MCF 10A (cell line): ENCODE measurements around the gene RCAN1. TPM values are rescaled to one million over a fixed set of nuclear protein-coding genes. Genes with fewer than 3 reads are reported as not detected.

ENCODE experiments used
- BruUV-seq: library from RNA; stranded (reverse); fragments of 400-500 nt; replicated peaks from 2 replicates; lab custom pipeline; 2021; lab: Mats Ljungman, UMichigan
- CTCF ChIA-PET: fragments of 300-600 bp; sonication (Branson Sonifier 250); formaldehyde crosslinking; extraction: SDS; loops from one replicate; lab custom pipeline; 2021; ENCODE audit warnings: antibody characterized with exemption, inconsistent platforms; lab: Yijun Ruan, JAX
- POLR2A ChIA-PET: fragments of 300-600, 350-650 bp; sonication (Branson Sonifier 250); formaldehyde crosslinking; extraction: SDS; loops from one replicate; lab custom pipeline; 2020; ENCODE audit warnings: antibody characterized with exemption, inconsistent platforms; lab: Yijun Ruan, JAX
- DNase-seq: peaks from one replicate; pipeline ENCODE4 v3.0.0-alpha.2; 2018; ENCODE audit not compliant: unreplicated experiment
- H3K27ac Mint-ChIP-seq: one replicate; pipeline ENCODE4 v1.8.0; 2022; ENCODE audit warnings: mild to moderate bottlenecking, low read depth, mixed read lengths; ENCODE audit not compliant: unreplicated experiment
- H3K27me3 Mint-ChIP-seq: one replicate; pipeline ENCODE4 v1.8.0; 2022; ENCODE audit warnings: mixed read lengths; ENCODE audit not compliant: insufficient read depth, unreplicated experiment
- H3K36me3 Mint-ChIP-seq: one replicate; pipeline ENCODE4 v1.8.0; 2022; ENCODE audit warnings: mild to moderate bottlenecking, moderate library complexity, mixed read lengths; ENCODE audit not compliant: insufficient read depth, unreplicated experiment
- H3K4me1 Mint-ChIP-seq: one replicate; pipeline ENCODE4 v1.8.0; 2022; ENCODE audit warnings: mixed read lengths; ENCODE audit not compliant: insufficient read depth, unreplicated experiment
- H3K4me3 Mint-ChIP-seq: one replicate; pipeline ENCODE4 v1.8.0; 2022; ENCODE audit warnings: mild to moderate bottlenecking, moderate library complexity, mixed read lengths; ENCODE audit not compliant: unreplicated experiment
- H3K9me3 Mint-ChIP-seq: one replicate; pipeline ENCODE4 v1.8.0; 2022; ENCODE audit warnings: mixed read lengths; ENCODE audit not compliant: unreplicated experiment
- intact Hi-C: fragments of 100-400 bp; cut with micrococcal nuclease; formaldehyde crosslinking; loops from 2 replicates; pipeline ENCODE4 v1.14.1; 2022
- total RNA-seq: library from RNA; stranded (reverse); gene quantifications from 2 replicates; pipeline ENCODE4 v1.2.3, GENCODE V29; 2022
- TF ChIP-seq, protein P1 (sequence below): fragments of 200-600 bp; IDR thresholded peaks from one replicate; pipeline ENCODE4 v1.8.0; 2022; ENCODE audit warnings: antibody characterized with exemption, mild to moderate bottlenecking; ENCODE audit not compliant: unreplicated experiment

Gene RCAN1
- total RNA-seq, 1 experiment from 2014 or later, result 11.9 TPM

DNA sequence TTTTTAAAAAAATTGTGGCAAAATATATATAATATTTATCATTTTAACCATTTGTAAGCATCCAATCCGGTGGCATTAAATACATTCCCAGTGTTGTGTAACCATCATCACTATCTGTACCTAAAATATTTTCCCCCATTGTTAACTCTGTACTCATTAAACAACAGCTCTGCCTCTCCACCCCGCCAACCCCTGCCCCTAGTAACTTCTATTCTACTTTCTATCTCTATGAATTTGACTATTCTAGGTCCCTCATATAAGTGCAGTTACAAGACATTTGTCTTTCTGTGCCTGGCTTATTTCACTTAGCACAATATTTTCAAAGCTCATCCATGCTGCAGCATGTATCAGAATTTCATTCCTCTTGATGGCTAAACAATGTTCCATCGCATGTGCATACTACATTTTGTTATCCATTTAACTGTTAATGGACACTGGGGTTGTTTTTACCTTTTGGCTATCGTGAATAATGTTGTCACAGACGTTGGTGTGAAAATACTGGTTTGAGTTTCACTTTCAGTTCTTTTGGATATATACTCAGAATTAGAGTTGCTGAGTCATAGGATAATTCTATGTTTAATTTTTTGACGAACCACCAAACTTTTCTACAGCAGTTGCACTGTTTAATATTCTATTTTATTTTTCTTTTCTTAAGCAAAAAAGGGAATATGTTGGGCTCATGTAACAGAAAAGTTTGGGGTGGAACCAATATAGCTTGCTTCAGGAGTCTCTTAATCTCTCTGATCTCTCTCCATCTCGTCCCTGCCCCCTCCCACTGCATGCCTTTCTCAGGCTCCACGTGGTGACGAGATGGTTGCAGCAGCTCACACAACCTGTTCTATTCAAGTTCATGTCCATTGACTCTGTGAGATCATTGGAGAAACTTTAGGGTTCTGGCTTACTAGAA, 25.2 kb upstream of the RCAN1 start:
- Mint-ChIP-seq H3K27ac (no peak overlapping the region), H3K36me3 (no peaks in the 10 kb centered on the region), H3K4me3 (no peak overlapping the region), H3K4me1 (peaks cover 9% of the 10 kb centered on the region), H3K9me3 (no peaks in the 10 kb centered on the region), H3K27me3 (peaks cover 13% of the 10 kb centered on the region)
- TF ChIP-seq, protein P1, sequence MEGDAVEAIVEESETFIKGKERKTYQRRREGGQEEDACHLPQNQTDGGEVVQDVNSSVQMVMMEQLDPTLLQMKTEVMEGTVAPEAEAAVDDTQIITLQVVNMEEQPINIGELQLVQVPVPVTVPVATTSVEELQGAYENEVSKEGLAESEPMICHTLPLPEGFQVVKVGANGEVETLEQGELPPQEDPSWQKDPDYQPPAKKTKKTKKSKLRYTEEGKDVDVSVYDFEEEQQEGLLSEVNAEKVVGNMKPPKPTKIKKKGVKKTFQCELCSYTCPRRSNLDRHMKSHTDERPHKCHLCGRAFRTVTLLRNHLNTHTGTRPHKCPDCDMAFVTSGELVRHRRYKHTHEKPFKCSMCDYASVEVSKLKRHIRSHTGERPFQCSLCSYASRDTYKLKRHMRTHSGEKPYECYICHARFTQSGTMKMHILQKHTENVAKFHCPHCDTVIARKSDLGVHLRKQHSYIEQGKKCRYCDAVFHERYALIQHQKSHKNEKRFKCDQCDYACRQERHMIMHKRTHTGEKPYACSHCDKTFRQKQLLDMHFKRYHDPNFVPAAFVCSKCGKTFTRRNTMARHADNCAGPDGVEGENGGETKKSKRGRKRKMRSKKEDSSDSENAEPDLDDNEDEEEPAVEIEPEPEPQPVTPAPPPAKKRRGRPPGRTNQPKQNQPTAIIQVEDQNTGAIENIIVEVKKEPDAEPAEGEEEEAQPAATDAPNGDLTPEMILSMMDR, result no peak
- BruUV-seq, result no TSS peak
- no peak for DNase-seq
- CTCF ChIA-PET, result interaction anchor here (0.7 to 1.6 kb wide), 3 partner anchors 11 to 38 kb away, joined by 3 to 4 read pairs (median 4); no protein-coding TSS in a partner anchor
- intact Hi-C loops, result no loop called here
- POLR2A ChIA-PET, result no interaction called here

DNA sequence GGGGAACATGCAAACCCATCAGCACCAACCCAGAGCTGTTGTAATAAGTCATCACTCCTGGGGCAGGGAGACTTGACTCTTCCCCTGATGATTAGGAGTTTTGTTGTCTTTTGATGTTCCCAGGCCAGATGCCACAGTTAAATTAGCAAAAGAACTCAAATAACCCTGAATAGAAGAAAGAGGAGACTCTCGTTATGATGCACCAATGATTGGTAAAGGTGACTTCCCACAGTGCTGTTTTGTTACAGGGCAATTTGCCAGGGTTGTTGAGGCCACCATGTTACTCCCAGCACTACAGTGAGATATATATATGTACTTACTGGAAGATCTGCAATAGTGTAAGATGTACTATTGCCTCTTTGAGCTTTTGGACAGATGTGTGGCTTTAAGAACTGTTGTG, 24.3 kb upstream of the RCAN1 start:
- no peak for DNase-seq
- peaks cover 9% of the 10 kb centered on the region for H3K4me1 Mint-ChIP-seq
- TF ChIP-seq, protein P1, result no peak
- ChIA-PET POLR2A (no interaction called here), CTCF (interaction anchor here (0.8 kb wide), 1 partner anchor 9 kb away, joined by 3 read pairs; no protein-coding TSS in a partner anchor)
- intact Hi-C loops, result no loop called here
- H3K9me3 Mint-ChIP-seq, result no peaks in the 10 kb centered on the region
- peaks cover 21% of the 10 kb centered on the region for H3K27me3 Mint-ChIP-seq
- no peak overlapping the region for H3K4me3 Mint-ChIP-seq
- BruUV-seq, result no TSS peak
- H3K27ac Mint-ChIP-seq, result no peak overlapping the region
- no peaks in the 10 kb centered on the region for H3K36me3 Mint-ChIP-seq

DNA sequence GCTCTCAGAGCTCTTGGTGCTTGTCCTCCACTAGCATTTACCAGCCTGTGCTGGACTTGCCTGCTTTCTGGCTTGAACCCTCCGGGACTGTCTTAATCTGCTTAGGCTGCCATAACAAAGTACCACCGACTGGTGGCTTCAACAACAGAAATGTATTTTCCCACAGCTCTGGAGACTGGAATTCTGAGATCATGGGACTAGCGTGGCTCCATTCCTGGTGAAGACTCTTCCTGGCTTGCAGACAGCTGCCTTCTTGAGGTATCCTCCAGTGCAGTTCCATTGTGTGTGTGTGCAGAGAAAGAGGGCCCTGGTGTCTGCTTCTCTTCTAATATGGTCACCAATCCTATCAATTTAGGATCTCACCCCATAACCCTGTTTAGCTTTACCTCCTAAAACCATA, 22.0 kb upstream of the RCAN1 start:
- no peak for DNase-seq
- Mint-ChIP-seq H3K4me1 (peaks cover 9% of the 10 kb centered on the region), H3K27me3 (peaks cover 44% of the 10 kb centered on the region), H3K9me3 (no peaks in the 10 kb centered on the region), H3K36me3 (no peaks in the 10 kb centered on the region), H3K4me3 (no peak overlapping the region), H3K27ac (no peak overlapping the region)
- BruUV-seq, result no TSS peak
- POLR2A ChIA-PET, result interaction anchor here (0.7 kb wide), 1 partner anchor 1205 kb away, joined by 4 read pairs; no protein-coding TSS in a partner anchor
- TF ChIP-seq, protein P1, result no peak
- CTCF ChIA-PET, result interaction anchor here (0.6 to 2.2 kb wide), 3 partner anchors 15 to 1431 kb away, joined by 4 to 5 read pairs (median 4); no protein-coding TSS in a partner anchor
- intact Hi-C loops, result no loop called here

DNA sequence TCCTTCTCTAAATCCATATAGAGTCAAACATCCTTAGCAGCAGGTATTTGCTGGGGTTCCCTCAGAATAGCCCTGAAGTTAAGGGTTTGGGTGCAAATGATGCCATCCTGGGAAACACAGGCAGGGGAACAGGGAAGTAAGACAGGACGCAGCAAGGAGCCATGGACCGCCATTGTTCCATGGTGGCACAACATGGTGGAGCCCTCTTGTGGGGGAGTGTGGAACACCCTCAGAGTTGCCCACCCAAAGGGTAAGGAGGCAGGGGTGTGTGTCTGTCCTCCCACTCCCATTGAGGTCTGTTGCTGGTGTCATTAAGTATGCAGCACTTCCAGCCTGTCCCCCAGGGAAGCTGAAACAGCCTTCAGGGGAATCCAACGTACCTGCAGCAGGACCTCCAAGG, 20.4 kb upstream of the RCAN1 start:
- ChIA-PET POLR2A (no interaction called here), CTCF (interaction anchor here (2.2 kb wide), 1 partner anchor 13 kb away, joined by 5 read pairs; no protein-coding TSS in a partner anchor)
- intact Hi-C loops, result no loop called here
- Mint-ChIP-seq H3K27ac (no peak overlapping the region), H3K27me3 (peaks cover 44% of the 10 kb centered on the region), H3K36me3 (no peaks in the 10 kb centered on the region), H3K4me1 (peaks cover 1% of the 10 kb centered on the region), H3K9me3 (no peaks in the 10 kb centered on the region), H3K4me3 (no peak overlapping the region)
- TF ChIP-seq, protein P1, result no peak
- no peak for DNase-seq
- no TSS peak for BruUV-seq
